Fibroblast of pulmonary artery (primary cell): ENCODE results near the gene SNTB2.
A peak's percentile ranks its signal among the peaks of the same experiment; 100 is the strongest.

Source experiments
- DNase-seq: peaks from one replicate; pipeline ENCODE4 v3.0.0-alpha.2; 2010; ENCODE audit warnings: low read depth
- H3K4me3 ChIP-seq: replicated peaks from 2 replicates; pipeline ENCODE4 v1.5.1; 2011; ENCODE audit warnings: low read depth, mild to moderate bottlenecking, control low read depth, low read length, moderate library complexity
- TF ChIP-seq, protein P1 (sequence below): IDR thresholded peaks from 2 replicates; pipeline ENCODE4 v1.5.1; 2011; ENCODE audit warnings: mild to moderate bottlenecking, control low read depth, low read length, inconsistent platforms; ENCODE audit errors: missing control alignments

SNTB2 gene

DNA sequence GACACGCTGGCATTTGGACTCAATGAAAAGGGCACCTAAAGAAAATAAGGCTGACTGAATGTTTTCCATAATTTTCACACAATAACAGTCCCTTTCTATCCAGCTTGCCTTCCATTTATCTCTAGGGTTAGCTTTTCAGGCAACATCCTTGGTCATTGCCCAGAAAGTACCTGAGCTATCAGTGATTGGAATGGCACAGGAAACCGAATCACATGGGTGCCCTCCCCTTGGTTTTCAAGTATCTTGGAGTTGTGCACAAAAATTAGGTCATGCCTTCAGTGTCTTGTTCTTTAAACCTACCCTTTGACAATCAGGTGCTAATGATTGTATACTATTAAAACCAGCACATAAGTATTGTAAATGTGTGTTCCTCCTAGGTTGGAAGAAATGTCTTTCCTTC, 120.9 kb downstream of the SNTB2 start:
- DNase-seq, result no peak
- TF ChIP-seq, protein P1, sequence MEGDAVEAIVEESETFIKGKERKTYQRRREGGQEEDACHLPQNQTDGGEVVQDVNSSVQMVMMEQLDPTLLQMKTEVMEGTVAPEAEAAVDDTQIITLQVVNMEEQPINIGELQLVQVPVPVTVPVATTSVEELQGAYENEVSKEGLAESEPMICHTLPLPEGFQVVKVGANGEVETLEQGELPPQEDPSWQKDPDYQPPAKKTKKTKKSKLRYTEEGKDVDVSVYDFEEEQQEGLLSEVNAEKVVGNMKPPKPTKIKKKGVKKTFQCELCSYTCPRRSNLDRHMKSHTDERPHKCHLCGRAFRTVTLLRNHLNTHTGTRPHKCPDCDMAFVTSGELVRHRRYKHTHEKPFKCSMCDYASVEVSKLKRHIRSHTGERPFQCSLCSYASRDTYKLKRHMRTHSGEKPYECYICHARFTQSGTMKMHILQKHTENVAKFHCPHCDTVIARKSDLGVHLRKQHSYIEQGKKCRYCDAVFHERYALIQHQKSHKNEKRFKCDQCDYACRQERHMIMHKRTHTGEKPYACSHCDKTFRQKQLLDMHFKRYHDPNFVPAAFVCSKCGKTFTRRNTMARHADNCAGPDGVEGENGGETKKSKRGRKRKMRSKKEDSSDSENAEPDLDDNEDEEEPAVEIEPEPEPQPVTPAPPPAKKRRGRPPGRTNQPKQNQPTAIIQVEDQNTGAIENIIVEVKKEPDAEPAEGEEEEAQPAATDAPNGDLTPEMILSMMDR, result no peak
- H3K4me3 ChIP-seq, result no peak overlapping the region

GRCh38 chr16:69309316-69309715, 122.4 kb downstream of the SNTB2 start:
- no peak for DNase-seq
- TF ChIP-seq, protein P1, result no peak
- H3K4me3 ChIP-seq, result no peak overlapping the region

GRCh38 chr16:69310653-69311532, 123.9 kb downstream of the SNTB2 start, which contains the start of gene VPS4A:
Gene VPS4A (plus strand): TSS chr16:69311350. CDS start chr16:69311512, 162 bp downstream.
- TF ChIP-seq, protein P1, result peak; percentile 60
- DNase-seq, result peak; percentile 97
- H3K4me3 ChIP-seq, result peak within 1 kb of the TSS; percentile 85

GRCh38 chr16:69311533-69312387, 124.8 kb downstream of the SNTB2 start:
- TF ChIP-seq, protein P1, result no peak
- peak overlapping the region; percentile 85 for H3K4me3 ChIP-seq
- peak; percentile 13 for DNase-seq

DNA sequence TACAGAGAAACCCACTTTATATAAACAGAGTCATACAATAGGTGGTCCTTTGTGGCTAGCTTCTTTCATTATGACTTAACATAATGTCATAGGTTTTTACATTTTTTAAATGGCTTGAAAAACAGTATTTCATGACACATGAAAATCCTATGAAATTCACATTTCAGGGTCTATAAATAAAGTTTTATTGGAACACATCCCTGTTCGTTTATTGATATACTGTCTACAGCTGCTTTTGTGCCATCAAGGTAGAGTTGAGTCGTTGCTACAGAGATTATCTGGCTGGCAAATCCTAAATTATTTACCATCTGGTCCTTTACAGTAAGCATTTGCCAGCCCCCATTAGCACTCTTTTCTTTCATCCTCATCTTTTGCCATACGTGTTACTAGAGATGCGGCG, 126.5 kb downstream of the SNTB2 start:
- H3K4me3 ChIP-seq, result no peak overlapping the region
- TF ChIP-seq, protein P1, result no peak
- no peak for DNase-seq

DNA sequence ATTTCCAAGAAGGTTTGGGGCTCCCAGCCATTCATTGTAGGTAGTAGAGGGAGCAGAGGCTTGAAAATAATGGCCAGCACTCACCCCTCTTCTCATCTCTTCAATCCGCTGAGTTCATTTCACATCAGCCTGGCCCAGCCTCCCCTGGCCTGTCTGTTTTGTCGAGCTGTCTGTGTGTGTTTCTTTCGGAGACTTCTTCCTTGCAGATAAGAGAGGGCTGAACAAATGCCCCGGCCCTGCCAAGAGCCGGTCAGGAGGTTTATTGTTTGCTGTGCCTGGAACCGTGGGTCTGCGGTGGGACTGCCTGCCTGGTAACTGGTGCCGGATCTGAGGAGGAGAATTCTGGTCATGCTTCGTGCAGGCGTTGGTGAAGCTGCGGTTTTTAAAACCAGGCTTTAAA, 127.6 kb downstream of the SNTB2 start:
- DNase-seq, result no peak
- no peak overlapping the region for H3K4me3 ChIP-seq
- TF ChIP-seq, protein P1, result no peak
